ENCODE measurements around the gene USP49. TPM values are rescaled to one million over a fixed set of nuclear protein-coding genes. Genes with fewer than 3 reads are reported as not detected.

The USP49 gene
- polyA plus RNA-seq, 1 of the 3 experiments (the other 2 are of a cell fraction) = 2.4 TPM

DNA sequence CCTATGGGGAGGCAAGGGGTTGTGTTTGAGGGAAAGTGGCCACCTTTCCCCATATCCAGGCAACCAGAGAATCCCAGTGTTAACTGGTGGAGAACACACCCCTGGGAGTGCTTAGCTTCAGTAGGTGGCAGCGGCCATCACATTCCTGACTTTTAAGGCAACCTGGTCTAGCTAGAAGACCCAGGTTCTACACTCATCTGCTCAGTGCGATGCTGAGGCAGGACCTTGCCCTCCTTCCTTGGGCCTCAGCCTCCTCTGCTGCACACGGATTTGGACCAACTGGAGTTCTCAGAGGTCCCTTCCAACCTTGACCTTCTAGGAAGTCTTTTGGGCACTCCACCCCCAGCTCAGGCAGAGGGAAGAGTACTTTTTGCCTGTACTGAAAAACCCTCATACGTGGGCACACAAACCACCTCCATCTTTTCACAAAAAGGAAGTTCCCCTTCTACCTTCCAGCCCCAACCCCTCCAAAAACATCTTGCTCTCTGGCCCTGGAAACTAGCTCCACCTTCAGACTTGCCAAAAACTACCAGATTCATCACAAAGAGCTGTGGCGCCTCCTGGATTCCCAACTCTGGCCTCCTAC lies 43.5 kb upstream of the USP49 start:
- H3K27me3 ChIP-seq (ENCODE audit: insufficient read depth) = no peaks in the 10 kb centered on the region
- H3K79me2 ChIP-seq (ENCODE audit: insufficient read depth) = peaks cover 48% of the 10 kb centered on the region
- H3F3A ChIP-seq (replicated peaks; ENCODE audit: insufficient read depth) = peaks cover 34% of the 10 kb centered on the region
- H3K4me1 ChIP-seq (ENCODE audit: control insufficient read depth in 1 of 2, insufficient read depth in 2 of 2, low read depth in 1 of 2, low read length in 1 of 2) = peaks cover 23 to 28% of the 10 kb centered on the region in 2 experiments; a peak in 3 of 4 replicates
- CTCF ChIA-PET = interaction anchor here (0.8 to 10.3 kb wide), 9 partner anchors 8 to 570 kb away, joined by 3 to 96 read pairs (median 4); partner anchors contain the start of genes BYSL, MED20 and TOMM6
- H3K9me3 ChIP-seq = no peaks in the 10 kb centered on the region
- TF ChIP-seq TCF12 (IDR thresholded peaks at IDR 0.05) (no peak), FOXM1 (IDR thresholded peaks at IDR 0.05; ENCODE audit: low read depth) (no peak), TEAD4 (IDR thresholded peaks at IDR 0.05; ENCODE audit: borderline replicate concordance, insufficient read depth) (no peak), EZH2phosphoT487 (IDR thresholded peaks at IDR 0.05; ENCODE audit: borderline replicate concordance, low read depth) (no peak), JUND (IDR thresholded peaks at IDR 0.05) (no peak), GABPA (IDR thresholded peaks at IDR 0.05; ENCODE audit: low read depth) (no peak), NRF1 (IDR thresholded peaks at IDR 0.05; ENCODE audit: low read depth, low read length) (no peak), RCOR1 (IDR thresholded peaks at IDR 0.05; ENCODE audit: low read length) (no peak), EP300 (IDR thresholded peaks at IDR 0.05; ENCODE audit: borderline replicate concordance in 1 of 2, low read depth in 1 of 2, low read length in 1 of 2) (no peak), FOSL2 (IDR thresholded peaks at IDR 0.05; ENCODE audit: borderline replicate concordance, low read depth) (no peak)
- TF ChIP-seq, protein P1, sequence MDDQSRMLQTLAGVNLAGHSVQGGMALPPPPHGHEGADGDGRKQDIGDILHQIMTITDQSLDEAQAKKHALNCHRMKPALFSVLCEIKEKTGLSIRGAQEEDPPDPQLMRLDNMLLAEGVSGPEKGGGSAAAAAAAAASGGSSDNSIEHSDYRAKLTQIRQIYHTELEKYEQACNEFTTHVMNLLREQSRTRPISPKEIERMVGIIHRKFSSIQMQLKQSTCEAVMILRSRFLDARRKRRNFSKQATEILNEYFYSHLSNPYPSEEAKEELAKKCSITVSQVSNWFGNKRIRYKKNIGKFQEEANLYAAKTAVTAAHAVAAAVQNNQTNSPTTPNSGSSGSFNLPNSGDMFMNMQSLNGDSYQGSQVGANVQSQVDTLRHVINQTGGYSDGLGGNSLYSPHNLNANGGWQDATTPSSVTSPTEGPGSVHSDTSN (IDR thresholded peaks at IDR 0.05) = no peak
- TF ChIP-seq, protein P2, sequence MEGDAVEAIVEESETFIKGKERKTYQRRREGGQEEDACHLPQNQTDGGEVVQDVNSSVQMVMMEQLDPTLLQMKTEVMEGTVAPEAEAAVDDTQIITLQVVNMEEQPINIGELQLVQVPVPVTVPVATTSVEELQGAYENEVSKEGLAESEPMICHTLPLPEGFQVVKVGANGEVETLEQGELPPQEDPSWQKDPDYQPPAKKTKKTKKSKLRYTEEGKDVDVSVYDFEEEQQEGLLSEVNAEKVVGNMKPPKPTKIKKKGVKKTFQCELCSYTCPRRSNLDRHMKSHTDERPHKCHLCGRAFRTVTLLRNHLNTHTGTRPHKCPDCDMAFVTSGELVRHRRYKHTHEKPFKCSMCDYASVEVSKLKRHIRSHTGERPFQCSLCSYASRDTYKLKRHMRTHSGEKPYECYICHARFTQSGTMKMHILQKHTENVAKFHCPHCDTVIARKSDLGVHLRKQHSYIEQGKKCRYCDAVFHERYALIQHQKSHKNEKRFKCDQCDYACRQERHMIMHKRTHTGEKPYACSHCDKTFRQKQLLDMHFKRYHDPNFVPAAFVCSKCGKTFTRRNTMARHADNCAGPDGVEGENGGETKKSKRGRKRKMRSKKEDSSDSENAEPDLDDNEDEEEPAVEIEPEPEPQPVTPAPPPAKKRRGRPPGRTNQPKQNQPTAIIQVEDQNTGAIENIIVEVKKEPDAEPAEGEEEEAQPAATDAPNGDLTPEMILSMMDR (IDR thresholded peaks at IDR 0.05) = no peak
- TF ChIP-seq, protein P3, sequence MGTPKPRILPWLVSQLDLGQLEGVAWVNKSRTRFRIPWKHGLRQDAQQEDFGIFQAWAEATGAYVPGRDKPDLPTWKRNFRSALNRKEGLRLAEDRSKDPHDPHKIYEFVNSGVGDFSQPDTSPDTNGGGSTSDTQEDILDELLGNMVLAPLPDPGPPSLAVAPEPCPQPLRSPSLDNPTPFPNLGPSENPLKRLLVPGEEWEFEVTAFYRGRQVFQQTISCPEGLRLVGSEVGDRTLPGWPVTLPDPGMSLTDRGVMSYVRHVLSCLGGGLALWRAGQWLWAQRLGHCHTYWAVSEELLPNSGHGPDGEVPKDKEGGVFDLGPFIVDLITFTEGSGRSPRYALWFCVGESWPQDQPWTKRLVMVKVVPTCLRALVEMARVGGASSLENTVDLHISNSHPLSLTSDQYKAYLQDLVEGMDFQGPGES (IDR thresholded peaks at IDR 0.05; ENCODE audit: low read depth, low read length) = no peak
- TF ChIP-seq, protein P4, sequence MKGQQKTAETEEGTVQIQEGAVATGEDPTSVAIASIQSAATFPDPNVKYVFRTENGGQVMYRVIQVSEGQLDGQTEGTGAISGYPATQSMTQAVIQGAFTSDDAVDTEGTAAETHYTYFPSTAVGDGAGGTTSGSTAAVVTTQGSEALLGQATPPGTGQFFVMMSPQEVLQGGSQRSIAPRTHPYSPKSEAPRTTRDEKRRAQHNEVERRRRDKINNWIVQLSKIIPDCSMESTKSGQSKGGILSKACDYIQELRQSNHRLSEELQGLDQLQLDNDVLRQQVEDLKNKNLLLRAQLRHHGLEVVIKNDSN (IDR thresholded peaks at IDR 0.05; ENCODE audit: borderline replicate concordance, low read depth) = no peak
- H4K20me1 ChIP-seq (ENCODE audit: insufficient read depth) = no peaks in the 10 kb centered on the region
- H3K4me3 ChIP-seq (ENCODE audit: low read depth in 2 of 2, low read length in 1 of 2) = no peak overlapping the region
- DNase-seq = no peak
- H3K36me3 ChIP-seq (replicated peaks in 1 of 2; ENCODE audit: control insufficient read depth in 1 of 2, insufficient read depth in 2 of 2, low read length in 1 of 2) = peaks cover 9 to 23% of the 10 kb centered on the region in 2 experiments
- peak overlapping the region; percentile 93; the same call in 1 of the 2 replicates for H3K4me2 ChIP-seq
- H3K9me2 ChIP-seq = no peaks in the 10 kb centered on the region
- POLR2A ChIA-PET = interaction anchor here (1.5 to 2.4 kb wide), 2 partner anchors 12 to 17 kb away, joined by 5 to 7 read pairs; partner anchors contain the start of genes BYSL and MED20
- H3K9ac ChIP-seq = no peak overlapping the region
- 94% methylated on average over 5 of the region's 5 CpGs for WGBS (ENCODE audit: low lambda C conversion rate)
- H3K27ac ChIP-seq (ENCODE audit: low read depth in 2 of 2, low read length in 1 of 2) = peak overlapping the region in 1 of 2 experiments; percentile 14; a peak in 1 of 4 replicates
- no peak overlapping the region for H2AFZ ChIP-seq (ENCODE audit: low read depth)
